Measurements from ENCODE around the gene RPL32. TPM values are rescaled to one million over a fixed set of nuclear protein-coding genes. Genes with fewer than 3 reads are reported as not detected.

Gene RPL32
- total RNA-seq, 2 donors from 2014 or later: 626 to 829 TPM

GRCh38 chr3:12798559-12799179, 42.7 kb downstream of the RPL32 start:
- no peak for DNase-seq (ENCODE audit: low spot score)
- H3K4me1 ChIP-seq: peaks cover 0 to 32% of the 10 kb centered on the region in 2 donors

GRCh38 chr3:12797892-12798558, 43.3 kb downstream of the RPL32 start:
- Histone ChIP-seq H3K4me1 (peaks cover 0 to 32% of the 10 kb centered on the region in 2 donors), H3K9me3 (no peaks in the 10 kb centered on the region), H3K27me3 (no peaks in the 10 kb centered on the region), H3K4me3 (peak overlapping the region; percentile 15 to 71), H3K27ac (peak overlapping the region; percentile 89 to 97), H3K36me3 (peaks cover under 1% of the 10 kb centered on the region)
- TF ChIP-seq CTCF (IDR thresholded peaks at IDR 0.05): no peak
- DNase-seq (ENCODE audit: low spot score): no peak

More at GRCh38 chr3:12798559-12799179, 42.7 kb downstream of the RPL32 start:
- Histone ChIP-seq H3K4me3 (peak overlapping the region; percentile 15 to 71), H3K27me3 (no peaks in the 10 kb centered on the region), H3K9me3 (no peaks in the 10 kb centered on the region), H3K27ac (peak overlapping the region; percentile 89 to 97), H3K36me3 (peaks cover 7% of the 10 kb centered on the region)
- no peak for TF ChIP-seq CTCF (IDR thresholded peaks at IDR 0.05)

GRCh38 chr3:12797124-12797891, 44.1 kb downstream of the RPL32 start:
- H3K4me1 ChIP-seq: peaks cover 0 to 32% of the 10 kb centered on the region in 2 donors

GRCh38 chr3:12796171-12797123, 44.9 kb downstream of the RPL32 start, which contains the start of gene CAND2:
Gene CAND2, plus strand, starts transcription at chr3:12796680. Its CDS starts 41 bp downstream, at chr3:12796721.
- DNase-seq (ENCODE audit: low spot score): peak; percentile 70
- H3K27me3 ChIP-seq: no peaks in the 10 kb centered on the region
- TF ChIP-seq CTCF (IDR thresholded peaks at IDR 0.05): no peak
- peak within 1 kb of the TSS; percentile 61 to 71 for H3K4me3 ChIP-seq
- H3K9me3 ChIP-seq: no peaks in the 10 kb centered on the region
- peak within 1 kb of the TSS; percentile 89 to 97 for H3K27ac ChIP-seq
- H3K36me3 ChIP-seq: no peaks in the 10 kb centered on the region
- peaks cover 0 to 32% of the 10 kb centered on the region in 2 donors for H3K4me1 ChIP-seq

More at GRCh38 chr3:12797124-12797891, 44.1 kb downstream of the RPL32 start:
- H3K36me3 ChIP-seq: no peaks in the 10 kb centered on the region
- H3K27me3 ChIP-seq: no peaks in the 10 kb centered on the region
- H3K27ac ChIP-seq: peak overlapping the region; percentile 89 to 97
- H3K9me3 ChIP-seq: no peaks in the 10 kb centered on the region
- no peak for DNase-seq (ENCODE audit: low spot score)
- H3K4me3 ChIP-seq: peak overlapping the region; percentile 61 to 71
- TF ChIP-seq CTCF (IDR thresholded peaks at IDR 0.05): no peak

- Histone ChIP-seq H3K4me3 (no peak overlapping the region), H3K27ac (no peak overlapping the region), H3K36me3 (no peaks in the 10 kb centered on the region), H3K9me3 (no peaks in the 10 kb centered on the region), H3K27me3 (no peaks in the 10 kb centered on the region), H3K4me1 (peaks cover 0 to 24% of the 10 kb centered on the region in 2 donors)
- no peak for DNase-seq (ENCODE audit: low spot score)
- no peak for TF ChIP-seq CTCF (IDR thresholded peaks at IDR 0.05)
Measured at GRCh38 chr3:12793701-12794100, 47.7 kb downstream of the RPL32 start.

All from right atrium auricular region (tissue), 2 donors.